MM.1S (cell line): Measurements from ENCODE around the gene GPR27.

Experiments
- DNase-seq: peaks from one replicate; pipeline ENCODE4 v3.0.0-alpha.2; 2015
- H2AFZ ChIP-seq: fragments of 300-600 bp; sonication (generic); 2 replicates; pipeline ENCODE4 v1.6.0; 2016; ENCODE audit warnings: antibody characterized with exemption, low read length
- H3F3A ChIP-seq: fragments of 300-600 bp; sonication (generic); 2 replicates; pipeline ENCODE4 v1.6.1; 2016; ENCODE audit warnings: mild to moderate bottlenecking, antibody characterized with exemption, low read length, moderate library complexity, mixed read lengths; ENCODE audit not compliant: insufficient read depth
- H3K27ac ChIP-seq: fragments of 300-600 bp; sonication (generic); 2 replicates; pipeline ENCODE4 v1.5.1; 2016; ENCODE audit warnings: mild to moderate bottlenecking, low read length
- H3K27me3 ChIP-seq: fragments of 300-600 bp; sonication (generic); replicated peaks from 2 replicates; pipeline ENCODE4 v1.6.0; 2016; ENCODE audit warnings: low read length; ENCODE audit not compliant: insufficient read depth
- H3K36me3 ChIP-seq: fragments of 300-600 bp; sonication (generic); replicated peaks from 2 replicates; pipeline ENCODE4 v1.6.1; 2016; ENCODE audit warnings: mild to moderate bottlenecking, low read length, mixed read lengths; ENCODE audit not compliant: insufficient read depth
- H3K4me1 ChIP-seq: fragments of 300-600 bp; sonication (generic); 2 replicates; pipeline ENCODE4 v1.6.1; 2016; ENCODE audit warnings: low read length, mixed read lengths
- H3K4me2 ChIP-seq: fragments of 300-600 bp; sonication (generic); 2 replicates; pipeline ENCODE4 v1.6.0; 2016; ENCODE audit warnings: low read depth, low read length
- H3K4me3 ChIP-seq: fragments of 300-600 bp; sonication (generic); 2 replicates; pipeline ENCODE4 v1.5.1; 2016; ENCODE audit warnings: low read length, mixed read lengths
- H3K79me2 ChIP-seq: fragments of 300-600 bp; sonication (generic); 2 replicates; pipeline ENCODE4 v1.6.1; 2016; ENCODE audit warnings: mixed run types, low read length, mixed read lengths
- H3K9ac ChIP-seq: fragments of 300-600 bp; sonication (generic); 2 replicates; pipeline ENCODE4 v1.6.1; 2016; ENCODE audit warnings: low read length, mixed read lengths
- H3K9me2 ChIP-seq: fragments of 300-600 bp; sonication (generic); replicated peaks from 2 replicates; pipeline ENCODE4 v1.6.1; 2016; ENCODE audit warnings: mild to moderate bottlenecking, low read length, mixed read lengths; ENCODE audit not compliant: insufficient read depth
- H3K9me3 ChIP-seq: fragments of 300-600 bp; sonication (generic); replicated peaks from 2 replicates; pipeline ENCODE4 v1.6.1; 2016; ENCODE audit warnings: mild to moderate bottlenecking, low read length, mixed read lengths; ENCODE audit not compliant: insufficient read depth
- H4K20me1 ChIP-seq: fragments of 300-600 bp; sonication (generic); 2 replicates; pipeline ENCODE4 v1.6.1; 2016; ENCODE audit warnings: mild to moderate bottlenecking, low read length, moderate library complexity, mixed read lengths; ENCODE audit not compliant: insufficient read depth
- CTCF ChIP-seq: fragments of 300-600 bp; sonication (generic); IDR thresholded peaks from 2 replicates; pipeline ENCODE4 v1.5.1; 2016; ENCODE audit warnings: antibody characterized with exemption, low read length, mixed read lengths
- EZH2 ChIP-seq: fragments of 300-600 bp; sonication (generic); optimal IDR thresholded peaks from 2 replicates; pipeline ENCODE3; 2017; ENCODE audit warnings: low read depth, mild to moderate bottlenecking, antibody characterized with exemption, low read length, mixed read lengths
- EZH2phosphoT487 ChIP-seq: fragments of 300-600 bp; sonication (generic); IDR thresholded peaks from 2 replicates; pipeline ENCODE4 v1.6.1; 2018; ENCODE audit warnings: antibody characterized with exemption, low read length

The GPR27 gene

DNA sequence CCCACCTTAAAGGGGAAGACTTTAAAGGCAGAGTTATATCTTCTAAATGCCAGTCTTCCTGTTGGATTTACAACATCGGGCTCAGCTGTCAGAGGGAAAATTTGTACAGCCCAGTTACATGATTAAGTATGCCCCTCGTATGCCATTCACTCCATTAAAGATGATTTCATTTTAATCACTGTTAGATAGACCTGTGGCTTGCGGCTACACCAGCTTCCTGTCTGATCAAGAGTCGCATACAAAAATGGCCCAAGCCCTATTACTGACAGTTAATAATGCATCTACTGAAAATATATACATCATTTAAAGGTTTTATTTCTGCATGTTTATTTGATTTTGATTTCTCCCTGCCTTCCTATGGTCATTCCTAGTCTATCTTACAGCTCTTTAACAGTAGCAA lies 35.6 kb upstream of the GPR27 start:
- H4K20me1 ChIP-seq, result no peaks in the 10 kb centered on the region
- TF ChIP-seq EZH2phosphoT487 (no peak), EZH2 (no peak), CTCF (no peak)
- no peak overlapping the region for H2AFZ ChIP-seq
- H3K27ac ChIP-seq, result no peak overlapping the region
- H3K9me2 ChIP-seq, result no peaks in the 10 kb centered on the region
- H3K9ac ChIP-seq, result no peak overlapping the region
- H3K9me3 ChIP-seq, result no peaks in the 10 kb centered on the region
- H3F3A ChIP-seq, result peaks cover 9% of the 10 kb centered on the region
- peaks cover 27% of the 10 kb centered on the region for H3K4me1 ChIP-seq
- no peaks in the 10 kb centered on the region for H3K27me3 ChIP-seq
- no peak overlapping the region for H3K4me3 ChIP-seq
- no peak for DNase-seq
- H3K36me3 ChIP-seq, result no peaks in the 10 kb centered on the region
- H3K4me2 ChIP-seq, result no peak overlapping the region
- H3K79me2 ChIP-seq, result peaks cover 90% of the 10 kb centered on the region

- Histone ChIP-seq H3K4me1 (peaks cover 26% of the 10 kb centered on the region), H3F3A (peaks cover 22% of the 10 kb centered on the region), H3K9ac (no peak overlapping the region), H4K20me1 (no peaks in the 10 kb centered on the region), H3K9me3 (no peaks in the 10 kb centered on the region), H3K4me3 (no peak overlapping the region), H3K9me2 (no peaks in the 10 kb centered on the region), H3K27me3 (no peaks in the 10 kb centered on the region), H3K4me2 (no peak overlapping the region), H3K79me2 (peaks cover 77% of the 10 kb centered on the region), H2AFZ (no peak overlapping the region), H3K36me3 (no peaks in the 10 kb centered on the region), H3K27ac (no peak overlapping the region)
- no peak for DNase-seq
- TF ChIP-seq EZH2phosphoT487 (no peak), CTCF (no peak), EZH2 (no peak)
Measured at GRCh38 chr3:71721002-71721401, 32.7 kb upstream of the GPR27 start.

DNA sequence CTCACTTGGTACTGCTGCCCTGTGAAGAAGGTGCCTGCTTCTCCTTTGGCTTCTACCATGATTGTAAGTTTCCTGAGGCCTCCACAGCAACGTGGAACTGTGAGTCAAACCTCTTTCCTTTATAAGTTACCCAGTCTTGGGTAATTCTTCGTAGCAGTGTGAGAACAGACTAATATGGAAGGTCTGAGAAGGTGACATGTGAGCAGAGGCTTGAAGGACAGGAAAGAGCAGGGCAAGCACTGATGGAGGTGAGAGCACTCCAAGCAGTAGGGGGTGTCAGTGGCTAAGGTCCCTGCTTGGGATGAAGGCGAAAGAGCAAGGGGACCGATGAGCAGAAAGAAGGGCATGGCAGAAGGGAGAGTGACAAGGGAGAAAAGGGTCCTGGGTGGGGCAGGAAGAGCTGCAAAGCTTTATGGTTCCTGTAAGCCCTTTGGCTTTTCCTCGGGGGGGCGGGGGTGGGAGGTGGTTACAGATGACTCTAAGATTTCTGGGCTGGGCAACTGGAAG lies 32.0 kb upstream of the GPR27 start:
- peak overlapping the region; percentile 84; the same call in 1 of the 2 replicates for H3K27ac ChIP-seq
- H3K36me3 ChIP-seq, result no peaks in the 10 kb centered on the region
- no peaks in the 10 kb centered on the region for H3K9me2 ChIP-seq
- H3F3A ChIP-seq, result peaks cover 22% of the 10 kb centered on the region
- H3K4me1 ChIP-seq, result peaks cover 28% of the 10 kb centered on the region
- peaks cover 72% of the 10 kb centered on the region for H3K79me2 ChIP-seq
- H4K20me1 ChIP-seq, result no peaks in the 10 kb centered on the region
- H3K4me3 ChIP-seq, result no peak overlapping the region
- no peaks in the 10 kb centered on the region for H3K27me3 ChIP-seq
- H3K9ac ChIP-seq, result no peak overlapping the region
- TF ChIP-seq CTCF (no peak), EZH2 (no peak), EZH2phosphoT487 (no peak)
- no peak for DNase-seq
- no peaks in the 10 kb centered on the region for H3K9me3 ChIP-seq
- H3K4me2 ChIP-seq, result no peak overlapping the region
- H2AFZ ChIP-seq, result no peak overlapping the region
